T-cell (primary cell): Measurements from ENCODE around the gene SFMBT2. TPM values are rescaled to one million over a fixed set of nuclear protein-coding genes. Genes with fewer than 3 reads are reported as not detected.

ENCODE experiments used
- ATAC-seq, 4 experiments: fragments of 200-7000 bp in 3 of 4; fragments of 150-1000 bp in 1 of 4; cut with Tn5 transposase; replicated peaks in 1 of 4; 1 replicate in 3 of 4; 2 replicates in 1 of 4; pipeline ENCODE4 v1.10.0; 2021; ENCODE audit warnings: moderate library complexity in 3 of 4, mild to moderate bottlenecking in 2 of 4, moderate number of reproducible peaks in 1 of 4
- CTCF ChIA-PET, 2 donors: fragments of 300-600 bp; sonication (Branson Sonifier 250); formaldehyde crosslinking; loops; one replicate each; lab custom pipeline; 2022; ENCODE audit warnings: antibody characterized with exemption in 2 of 2; lab: Charles Lee
- POLR2A ChIA-PET, 2 donors: fragments of 300-600 bp; sonication (Branson Sonifier 250); formaldehyde crosslinking; loops; one replicate each; lab custom pipeline; 2022; ENCODE audit warnings: antibody characterized with exemption in 2 of 2; lab: Charles Lee
- DNase-seq, 35 experiments: peaks; one replicate each; pipeline versions ENCODE4 v3.0.0 to v3.0.0-alpha.2; 2013 to 2023
- H3K27ac ChIP-seq: one replicate; pipeline ENCODE4 v1.5.1; 2013; ENCODE audit warnings: low read length
- H3K27me3 ChIP-seq, 2 experiments: replicated peaks in 1 of 2; 1 replicate in 1 of 2; 2 replicates in 1 of 2; pipeline versions ENCODE4 v1.6.1 to v1.7.0; 2013; ENCODE audit warnings: low read length in 1 of 2, mixed read lengths in 1 of 2; ENCODE audit not compliant: control insufficient read depth in 2 of 2, insufficient read depth in 2 of 2; ENCODE audit errors: extremely low read depth in 1 of 2
- H3K36me3 ChIP-seq, 2 donors: 1 replicate in 1 of 2; 2 replicates in 1 of 2; pipeline versions ENCODE4 v1.6.1 to v1.7.0; 2013; ENCODE audit warnings: low read length in 1 of 2; ENCODE audit not compliant: control insufficient read depth in 2 of 2, insufficient read depth in 1 of 2; ENCODE audit errors: extremely low read depth in 1 of 2
- H3K4me1 ChIP-seq, 2 experiments: 1 replicate in 1 of 2; 2 replicates in 1 of 2; pipeline versions ENCODE4 v1.6.1 to v1.7.0; 2013; ENCODE audit warnings: low read length in 2 of 2, mixed read lengths in 1 of 2; ENCODE audit not compliant: insufficient read depth in 2 of 2, control insufficient read depth in 1 of 2; ENCODE audit errors: extremely low read depth in 1 of 2
- H3K4me3 ChIP-seq, 2 donors: 1 replicate in 1 of 2; 2 replicates in 1 of 2; pipeline versions ENCODE4 v1.5.1 to v1.7.0; 2013; ENCODE audit warnings: mild to moderate bottlenecking in 2 of 2, low read length in 1 of 2, moderate library complexity in 1 of 2; ENCODE audit not compliant: control insufficient read depth in 1 of 2; ENCODE audit errors: extremely low read depth in 1 of 2
- H3K9me3 ChIP-seq: 2 replicates; pipeline ENCODE4 v1.7.0; 2013
- H3K27ac Mint-ChIP-seq, 2 donors: one replicate each; pipeline ENCODE4 v1.8.0; 2020 to 2021; ENCODE audit warnings: mild to moderate bottlenecking in 2 of 2, mixed read lengths in 2 of 2
- H3K27me3 Mint-ChIP-seq, 2 donors: one replicate each; pipeline ENCODE4 v1.8.0; 2021 to 2022; ENCODE audit warnings: mixed read lengths in 2 of 2
- H3K36me3 Mint-ChIP-seq: one replicate; pipeline ENCODE4 v1.8.0; 2021; ENCODE audit warnings: mixed read lengths
- H3K4me1 Mint-ChIP-seq, 3 donors: one replicate each; pipeline ENCODE4 v1.8.0; 2020 to 2022; ENCODE audit warnings: mixed read lengths in 3 of 3, mild to moderate bottlenecking in 1 of 3
- H3K4me3 Mint-ChIP-seq, 3 donors: one replicate each; pipeline ENCODE4 v1.8.0; 2020 to 2022; ENCODE audit warnings: mild to moderate bottlenecking in 3 of 3, mixed read lengths in 3 of 3, moderate library complexity in 3 of 3
- H3K9me3 Mint-ChIP-seq, 3 donors: one replicate each; pipeline ENCODE4 v1.8.0; 2020 to 2022; ENCODE audit warnings: mixed read lengths in 3 of 3
- WGBS: methylation state at CpG from one replicate; pipeline ENCODE4 v1.1.5; 2013; ENCODE audit warnings: missing lambda C conversion rate; ENCODE audit not compliant: insufficient coverage; 5-methylcytosine and 5-hydroxymethylcytosine counted together
- total RNA-seq, 35 experiments: library from RNA in 6 of 35; stranded (reverse) in 6 of 35; fragments of 120-200 nt in 1 of 35; gene quantifications; one replicate each; pipeline versions ENCODE4 v1.2.1 to v1.2.4 and lab custom pipeline; 2013 to 2026

The SFMBT2 gene
- total RNA-seq, 5 donors from 2014 or later (not counting 1 experiment from before 2014, with no cell fraction given), result 32.7 to 38.3 (median 36.8) TPM

GRCh38 chr10:7136016-7136415 lies 274.8 kb downstream of the SFMBT2 start:
- ATAC-seq (no peak), DNase-seq (no peak)
- no peak overlapping the region for H3K27ac Mint-ChIP-seq
- ChIA-PET POLR2A (interaction anchor here in 1 of 2 donors (0.7 kb wide), 1 partner anchor 24 kb away, joined by 3 read pairs; no protein-coding TSS in a partner anchor), CTCF (interaction anchor here in 1 of 2 donors (0.7 kb wide), 1 partner anchor 101 kb away, joined by 5 read pairs; no protein-coding TSS in a partner anchor)
- WGBS, result 91% methylated on average over 4 of the region's 5 CpGs
- H3K9me3 Mint-ChIP-seq, result no peaks in the 10 kb centered on the region
- H3K36me3 Mint-ChIP-seq, result no peaks in the 10 kb centered on the region
- H3K4me1 Mint-ChIP-seq, result peaks cover 8 to 11% (median 8%) of the 10 kb centered on the region in 3 donors
- no peaks in the 10 kb centered on the region for H3K4me1 ChIP-seq
- peaks cover 6 to 16% of the 10 kb centered on the region in 2 donors for H3K27me3 Mint-ChIP-seq
- no peak overlapping the region for H3K27ac ChIP-seq
- no peak overlapping the region for H3K4me3 Mint-ChIP-seq
- H3K36me3 ChIP-seq, result no peaks in the 10 kb centered on the region
- H3K9me3 ChIP-seq, result no peaks in the 10 kb centered on the region
- H3K27me3 ChIP-seq, result peaks cover 0 to 3% of the 10 kb centered on the region in 2 experiments
- H3K4me3 ChIP-seq, result no peak overlapping the region

- DNase-seq (no peak), ATAC-seq (no peak)
- ChIA-PET POLR2A (no interaction called here), CTCF (interaction anchor here (0.7 to 1.3 kb wide), 3 partner anchors 14 to 215 kb away, joined by 3 to 5 read pairs (median 3); no protein-coding TSS in a partner anchor)
- Histone ChIP-seq H3K36me3 (no peaks in the 10 kb centered on the region), H3K9me3 (no peaks in the 10 kb centered on the region), H3K4me3 (no peak overlapping the region), H3K27me3 (peaks cover 0 to 3% of the 10 kb centered on the region in 2 experiments), H3K27ac (no peak overlapping the region), H3K4me1 (no peaks in the 10 kb centered on the region)
- Mint-ChIP-seq H3K4me3 (no peak overlapping the region), H3K27ac (no peak overlapping the region), H3K4me1 (peaks cover 8 to 11% (median 8%) of the 10 kb centered on the region in 3 donors), H3K9me3 (no peaks in the 10 kb centered on the region), H3K36me3 (no peaks in the 10 kb centered on the region), H3K27me3 (peaks cover 6 to 16% of the 10 kb centered on the region in 2 donors)
These were observed 275.6 kb downstream of the SFMBT2 start for GRCh38 chr10:7135188-7135587.

- H3K4me1 Mint-ChIP-seq, result peaks cover 8 to 11% (median 8%) of the 10 kb centered on the region in 3 donors
- H3K27ac ChIP-seq, result no peak overlapping the region
- H3K27ac Mint-ChIP-seq, result no peak overlapping the region
- H3K36me3 ChIP-seq, result no peaks in the 10 kb centered on the region
- ChIA-PET POLR2A (interaction anchor here in 1 of 2 donors (0.5 kb wide), 1 partner anchor 1232 kb away, joined by 8 read pairs; no protein-coding TSS in a partner anchor), CTCF (interaction anchor here (0.6 to 1.3 kb wide), 5 partner anchors 13 to 429 kb away, joined by 3 to 5 read pairs (median 3); no protein-coding TSS in a partner anchor)
- no CpG with 5 or more reads among the region's 1 CpG for WGBS
- H3K9me3 ChIP-seq, result no peaks in the 10 kb centered on the region
- no peak overlapping the region for H3K4me3 ChIP-seq
- no peaks in the 10 kb centered on the region for H3K4me1 ChIP-seq
- H3K27me3 Mint-ChIP-seq, result peaks cover 6 to 20% of the 10 kb centered on the region in 2 donors
- H3K27me3 ChIP-seq, result peaks cover 0 to 3% of the 10 kb centered on the region in 2 experiments
- no peak overlapping the region for H3K4me3 Mint-ChIP-seq
- H3K9me3 Mint-ChIP-seq, result no peaks in the 10 kb centered on the region
- DNase-seq, result peak in 2 of 35 experiments; percentile 1 to 5
- no peaks in the 10 kb centered on the region for H3K36me3 Mint-ChIP-seq
- peak in 1 of 4 experiments; percentile 59 for ATAC-seq
These were observed 276.4 kb downstream of the SFMBT2 start for GRCh38 chr10:7134448-7134847.

- H3K36me3 ChIP-seq, result no peaks in the 10 kb centered on the region
- Mint-ChIP-seq H3K36me3 (no peaks in the 10 kb centered on the region), H3K4me1 (peaks cover 8 to 11% (median 8%) of the 10 kb centered on the region in 3 donors), H3K9me3 (no peaks in the 10 kb centered on the region), H3K4me3 (no peak overlapping the region), H3K27ac (no peak overlapping the region), H3K27me3 (peaks cover 6 to 20% of the 10 kb centered on the region in 2 donors)
- H3K4me1 ChIP-seq, result no peaks in the 10 kb centered on the region
- WGBS, result 80% methylated on average over 2 of the region's 6 CpGs
- H3K9me3 ChIP-seq, result no peaks in the 10 kb centered on the region
- no peak overlapping the region for H3K27ac ChIP-seq
- POLR2A ChIA-PET, result interaction anchor here in 1 of 2 donors (0.5 kb wide), 1 partner anchor 1233 kb away, joined by 8 read pairs; no protein-coding TSS in a partner anchor
- CTCF ChIA-PET, result interaction anchor here in 1 of 2 donors (0.7 to 1.3 kb wide), 2 partner anchors 13 to 208 kb away, joined by 3 read pairs; no protein-coding TSS in a partner anchor
- no peak for DNase-seq
- no peak for ATAC-seq
- H3K27me3 ChIP-seq, result peaks cover 0 to 3% of the 10 kb centered on the region in 2 experiments
- no peak overlapping the region for H3K4me3 ChIP-seq
These were observed 276.9 kb downstream of the SFMBT2 start for GRCh38 chr10:7133958-7134357.

- ChIA-PET CTCF (no interaction called here), POLR2A (no interaction called here)
- Mint-ChIP-seq H3K36me3 (no peaks in the 10 kb centered on the region), H3K9me3 (no peaks in the 10 kb centered on the region), H3K27me3 (peaks cover 6 to 20% of the 10 kb centered on the region in 2 donors), H3K4me3 (no peak overlapping the region), H3K4me1 (peaks cover 8 to 11% (median 8%) of the 10 kb centered on the region in 3 donors), H3K27ac (no peak overlapping the region)
- Histone ChIP-seq H3K27me3 (peaks cover 0 to 3% of the 10 kb centered on the region in 2 experiments), H3K27ac (no peak overlapping the region), H3K4me3 (no peak overlapping the region), H3K36me3 (no peaks in the 10 kb centered on the region), H3K9me3 (no peaks in the 10 kb centered on the region), H3K4me1 (no peaks in the 10 kb centered on the region)
- DNase-seq, result no peak
- 90% methylated on average over 5 of the region's 11 CpGs for WGBS
- no peak for ATAC-seq
These were observed 277.6 kb downstream of the SFMBT2 start for GRCh38 chr10:7133278-7133677.

GRCh38 chr10:7130191-7130911 lies 280.5 kb downstream of the SFMBT2 start:
- no peaks in the 10 kb centered on the region for H3K4me1 ChIP-seq
- no peak for ATAC-seq

More at GRCh38 chr10:7130191-7130911, 280.5 kb downstream of the SFMBT2 start:
- Mint-ChIP-seq H3K27ac (no peak overlapping the region), H3K36me3 (no peaks in the 10 kb centered on the region), H3K4me1 (peaks cover 8 to 11% (median 8%) of the 10 kb centered on the region in 3 donors), H3K9me3 (no peaks in the 10 kb centered on the region), H3K27me3 (peaks cover 0 to 13% of the 10 kb centered on the region in 2 donors), H3K4me3 (no peak overlapping the region)
- ChIA-PET CTCF (interaction anchor here in 1 of 2 donors (0.6 kb wide), 1 partner anchor 252 kb away, joined by 4 read pairs; no protein-coding TSS in a partner anchor), POLR2A (no interaction called here)
- no peak overlapping the region for H3K4me3 ChIP-seq
- no peaks in the 10 kb centered on the region for H3K27me3 ChIP-seq
- 88% methylated on average over 7 of the region's 11 CpGs for WGBS
- H3K36me3 ChIP-seq, result no peaks in the 10 kb centered on the region
- H3K27ac ChIP-seq, result no peak overlapping the region
- H3K9me3 ChIP-seq, result no peaks in the 10 kb centered on the region
- no peak for DNase-seq
